Body of pancreas (tissue), 4 donors: Measurements from ENCODE around the gene HOXC12. TPM values are rescaled to one million over a fixed set of nuclear protein-coding genes. Genes with fewer than 3 reads are reported as not detected.

Experiments
- ATAC-seq: fragments of 150-250 bp; one replicate; pipeline ENCODE4 v1.9.1; 2016
- DNase-seq, 4 donors: peaks; one replicate each; pipeline ENCODE4 v3.0.0-alpha.2; 2019
- H3K27ac ChIP-seq, 4 donors: fragments of 200-600 bp; sonication (generic); 1 replicate in 3 of 4; 2 replicates in 1 of 4; pipeline versions ENCODE4 v1.5.1 to v1.6.1; 2016 to 2019; ENCODE audit warnings: mild to moderate bottlenecking in 1 of 4, mixed read lengths in 1 of 4, moderate library complexity in 1 of 4
- H3K27me3 ChIP-seq, 2 donors: fragments of 200-600 bp; sonication (generic); one replicate each; pipeline ENCODE4 v1.6.0; 2016; ENCODE audit warnings: mild to moderate bottlenecking in 1 of 2
- H3K36me3 ChIP-seq, 2 donors: fragments of 200-600 bp; sonication (generic); replicated peaks in 1 of 2; 2 replicates each; pipeline ENCODE4 v1.5.1; 2016; ENCODE audit warnings: low read depth in 2 of 2; ENCODE audit not compliant: insufficient read depth in 1 of 2
- H3K4me1 ChIP-seq: fragments of 200-600 bp; sonication (generic); one replicate; pipeline ENCODE4 v1.6.0; 2016
- H3K4me3 ChIP-seq, 2 donors: fragments of 200-600 bp; sonication (generic); 1 replicate in 1 of 2; 2 replicates in 1 of 2; pipeline ENCODE4 v1.5.1; 2016 to 2019
- H3K9me3 ChIP-seq, 3 donors: fragments of 200-600 bp; sonication (generic); 1 replicate in 2 of 3; 2 replicates in 1 of 3; pipeline ENCODE4 v1.5.1; 2016
- CTCF ChIP-seq, 7 experiments: fragments of 450-650 bp in 4 of 7; fragments of 200-600 bp in 3 of 7; sonication (generic) in 3 of 7; IDR thresholded peaks; one replicate each; pipeline ENCODE4 v1.5.1; 2016 to 2019; ENCODE audit warnings: antibody characterized with exemption in 7 of 7
- POLR2A ChIP-seq, 3 donors: fragments of 450-650 bp; IDR thresholded peaks; one replicate each; pipeline ENCODE4 v1.6.1; 2016; ENCODE audit warnings: antibody characterized with exemption in 3 of 3, mild to moderate bottlenecking in 2 of 3
- WGBS, 2 donors: methylation state at CpG; one replicate each; pipeline ENCODE4 v1.1.5; 2017; 5-methylcytosine and 5-hydroxymethylcytosine counted together
- intact Hi-C: fragments of 100-400 bp; cut with DNase I; formaldehyde crosslinking; loops from one replicate; pipeline ENCODE4 v1.15.1; 2023
- total RNA-seq, 2 donors: library from RNA; depleted of rRNA; stranded (reverse); fragments of >200 nt; gene quantifications; one replicate each; pipeline ENCODE4 v1.1.0, GENCODE V29; 2016

The HOXC12 gene
- total RNA-seq, 2 donors from 2014 or later = not detected

DNA sequence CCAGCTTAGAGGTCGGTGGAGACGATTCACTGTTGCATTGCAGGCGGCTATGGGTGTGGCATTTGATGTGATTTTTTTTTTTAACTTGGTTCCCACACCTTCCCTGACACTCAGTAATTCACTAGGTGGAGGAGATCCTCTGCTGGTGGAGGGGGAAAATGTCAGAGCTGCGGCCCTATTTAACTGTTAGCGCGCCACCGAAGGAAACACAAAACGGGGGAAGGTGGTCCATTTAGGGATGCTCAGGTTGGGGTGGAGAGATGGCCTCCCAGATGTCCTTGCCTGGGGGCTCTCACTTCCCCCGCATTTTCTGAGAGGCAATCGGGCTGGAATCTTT lies 4.3 kb upstream of the HOXC12 start:
- no peaks in the 10 kb centered on the region for H3K9me3 ChIP-seq
- no peak for TF ChIP-seq POLR2A (IDR thresholded peaks at IDR 0.05)
- TF ChIP-seq CTCF (IDR thresholded peaks at IDR 0.05) = no peak
- H3K27ac ChIP-seq = no peak overlapping the region
- intact Hi-C loops = no loop called here
- no peak for ATAC-seq
- H3K4me1 ChIP-seq = peaks cover 24% of the 10 kb centered on the region
- 2 to 5% methylated on average over 10 of the region's 10 CpGs for WGBS, 2 donors
- DNase-seq = no peak
- no peak overlapping the region for H3K4me3 ChIP-seq
- H3K27me3 ChIP-seq = peaks cover 3 to 59% of the 10 kb centered on the region in 2 donors
- H3K36me3 ChIP-seq = no peaks in the 10 kb centered on the region

DNA sequence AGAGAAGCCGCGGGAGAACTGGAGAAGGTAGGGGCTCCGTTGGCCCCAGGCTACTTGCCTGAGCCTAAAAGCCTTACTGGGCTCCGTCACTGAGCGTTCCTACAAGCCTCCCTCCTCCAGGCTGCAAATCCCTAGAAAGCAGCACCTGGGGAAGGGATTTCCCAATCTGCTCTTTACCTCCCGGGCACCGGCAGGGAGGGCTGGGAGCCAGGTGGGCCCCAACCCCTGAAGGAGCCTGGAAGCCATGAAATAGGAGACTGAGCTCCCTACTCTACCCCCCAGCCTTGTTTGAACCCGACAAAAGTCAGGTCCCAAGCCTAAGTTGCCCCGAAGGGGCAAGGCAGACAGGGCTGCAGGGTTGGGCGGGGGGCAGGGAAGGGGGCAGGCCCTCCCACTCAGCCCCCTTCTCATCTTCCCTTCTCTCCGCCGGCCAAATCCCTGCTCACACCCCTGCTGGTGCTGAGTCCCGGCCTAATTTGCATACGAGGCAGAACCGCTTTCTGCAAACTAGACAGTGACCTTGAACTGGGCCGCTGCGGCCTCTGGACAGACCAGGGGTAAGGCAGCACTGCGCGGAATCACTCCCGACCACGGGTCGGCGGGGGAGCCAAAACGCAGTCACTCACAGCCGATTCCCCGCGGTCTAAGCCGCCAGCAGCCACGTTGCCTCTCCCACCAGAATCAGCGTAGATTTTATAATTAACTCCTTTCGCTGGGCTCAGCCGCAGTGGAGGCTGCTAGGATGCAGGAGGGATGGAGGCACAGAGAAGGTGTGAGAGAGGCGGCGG lies 3.7 kb upstream of the HOXC12 start:
- Histone ChIP-seq H3K4me3 (no peak overlapping the region), H3K27me3 (peaks cover 3 to 65% of the 10 kb centered on the region in 2 donors), H3K27ac (no peak overlapping the region), H3K36me3 (no peaks in the 10 kb centered on the region), H3K4me1 (peaks cover 26% of the 10 kb centered on the region), H3K9me3 (no peaks in the 10 kb centered on the region)
- TF ChIP-seq POLR2A (IDR thresholded peaks at IDR 0.05) = no peak
- TF ChIP-seq CTCF (IDR thresholded peaks at IDR 0.05) = no peak
- no peak for ATAC-seq
- intact Hi-C loops = no loop called here
- WGBS, 2 donors = 5 to 6% methylated on average over 31 to 34 of the region's 34 CpGs
- no peak for DNase-seq

DNA sequence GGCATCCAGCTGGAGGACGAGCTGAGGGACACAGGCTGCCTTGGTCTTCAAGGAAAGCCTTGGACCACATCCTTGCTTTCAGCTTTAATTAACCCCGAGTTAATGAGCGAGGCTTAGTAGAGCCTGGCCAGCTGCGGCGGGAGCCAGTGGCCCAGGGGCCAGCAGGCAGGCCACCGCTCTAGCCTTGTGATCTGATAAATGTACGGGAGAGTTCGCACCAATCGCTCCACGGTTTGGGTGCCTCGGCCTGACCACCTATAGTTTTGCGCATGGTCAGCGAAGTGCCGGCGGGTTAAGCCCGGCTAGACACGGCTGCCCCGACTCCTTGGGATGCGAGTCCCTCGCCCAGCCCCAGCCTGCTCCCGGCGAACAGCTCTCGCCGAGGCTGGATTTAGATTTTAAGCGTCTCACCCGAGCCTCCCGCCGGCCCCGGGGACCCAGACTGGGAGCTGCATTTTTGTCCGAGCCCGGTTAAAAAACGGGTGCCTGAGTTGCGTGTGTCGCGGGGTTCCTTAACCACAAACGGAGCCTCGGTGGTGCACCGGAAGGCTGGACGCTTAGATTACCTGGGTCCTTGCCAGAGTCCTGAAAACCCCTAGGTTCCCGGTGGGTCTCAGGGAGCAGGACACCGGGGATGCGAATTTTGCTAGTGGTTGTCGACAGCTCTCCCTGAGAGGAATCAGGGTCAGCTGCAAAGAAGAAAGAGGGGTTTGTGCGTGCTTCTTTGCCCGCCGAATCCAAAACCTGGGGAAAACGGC lies 2.9 kb upstream of the HOXC12 start:
- no peak for ATAC-seq
- peaks cover 26% of the 10 kb centered on the region for H3K4me1 ChIP-seq

DNA sequence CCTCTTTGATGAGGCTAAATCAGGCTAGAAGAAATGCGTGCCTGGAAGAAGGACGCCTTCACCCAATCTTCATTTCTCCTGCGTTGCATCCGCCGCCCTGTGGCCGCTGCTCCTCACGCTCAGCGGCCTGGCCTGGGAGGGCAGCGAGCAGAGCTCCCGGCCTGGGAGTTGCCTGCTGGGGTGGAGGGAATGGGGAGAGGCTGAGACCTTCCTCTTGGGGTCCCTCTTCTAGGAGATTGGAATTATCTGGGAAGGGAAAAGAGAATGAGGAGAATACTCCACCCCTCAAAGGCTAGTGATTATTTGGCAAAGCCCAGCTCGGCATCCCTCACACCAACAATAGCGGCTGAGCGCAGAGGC lies 2.4 kb upstream of the HOXC12 start:
- H3K4me3 ChIP-seq = no peak overlapping the region
- H3K4me1 ChIP-seq = peaks cover 26% of the 10 kb centered on the region
- ATAC-seq (no peak), DNase-seq (no peak)
- TF ChIP-seq POLR2A (IDR thresholded peaks at IDR 0.05) = no peak
- no peak for TF ChIP-seq CTCF (IDR thresholded peaks at IDR 0.05)
- intact Hi-C loops = no loop called here
- H3K27me3 ChIP-seq = peaks cover 3 to 75% of the 10 kb centered on the region in 2 donors
- no peaks in the 10 kb centered on the region for H3K36me3 ChIP-seq
- no peaks in the 10 kb centered on the region for H3K9me3 ChIP-seq
- WGBS, 2 donors = 10 to 12% methylated on average over 13 of the region's 13 CpGs
- H3K27ac ChIP-seq = no peak overlapping the region

More for the DNA sequence above, 2.9 kb upstream of the HOXC12 start:
- DNase-seq = no peak
- Histone ChIP-seq H3K27ac (no peak overlapping the region), H3K9me3 (no peaks in the 10 kb centered on the region), H3K36me3 (no peaks in the 10 kb centered on the region), H3K27me3 (peaks cover 3 to 70% of the 10 kb centered on the region in 2 donors), H3K4me3 (no peak overlapping the region)
- TF ChIP-seq POLR2A (IDR thresholded peaks at IDR 0.05) = no peak
- no peak for TF ChIP-seq CTCF (IDR thresholded peaks at IDR 0.05)
- intact Hi-C loops = no loop called here
- 4 to 8% methylated on average over 37 to 47 of the region's 47 CpGs for WGBS, 2 donors
